ENCODE measurements around the gene WNK1. TPM values are rescaled to one million over a fixed set of nuclear protein-coding genes. Genes with fewer than 3 reads are reported as not detected.
A peak's percentile ranks its signal among the peaks of the same experiment; 100 is the strongest.
"Not testable (repeated sequence)": the region's sequence is repeated elsewhere in the genome, so short reads cannot be mapped to it uniquely, and the experiment has no call there.

Gene WNK1
- polyA plus RNA-seq, 10 donors = 57.4 to 88.3 (median 69.9) TPM

GRCh38 chr12:812950-813349, 60.6 kb downstream of the WNK1 start:
- DNase-seq = no peak

GRCh38 chr12:817456-817855, 65.1 kb downstream of the WNK1 start:
- not testable (repeated sequence) for DNase-seq

GRCh38 chr12:817941-818600, 65.7 kb downstream of the WNK1 start:
- no peak for DNase-seq

GRCh38 chr12:818733-819132, 66.4 kb downstream of the WNK1 start:
- no peak for DNase-seq

GRCh38 chr12:820336-820735, 68.0 kb downstream of the WNK1 start:
- no peak for DNase-seq

GRCh38 chr12:823028-823698, 70.8 kb downstream of the WNK1 start:
- DNase-seq = no peak

GRCh38 chr12:826331-826730, 74.0 kb downstream of the WNK1 start:
- peak in 1 of 3 donors; percentile 40 for DNase-seq

GRCh38 chr12:828726-829395, 76.5 kb downstream of the WNK1 start:
- no peak for DNase-seq

GRCh38 chr12:830111-830867, 77.9 kb downstream of the WNK1 start:
- no peak for DNase-seq

GRCh38 chr12:835754-836518, 83.6 kb downstream of the WNK1 start:
- DNase-seq = no peak

GRCh38 chr12:836952-837351, 84.6 kb downstream of the WNK1 start:
- no peak for DNase-seq

GRCh38 chr12:837548-837947, 85.2 kb downstream of the WNK1 start:
- DNase-seq = no peak

GRCh38 chr12:843609-844008, 91.2 kb downstream of the WNK1 start:
- no peak for DNase-seq

- DNase-seq = no peak
These were observed 94.0 kb downstream of the WNK1 start for GRCh38 chr12:846421-846820.

GRCh38 chr12:848173-848865, 95.9 kb downstream of the WNK1 start:
- no peak for DNase-seq

- no peak for DNase-seq
These were observed 96.6 kb downstream of the WNK1 start for GRCh38 chr12:848882-849527.

- DNase-seq = not testable (repeated sequence)
These were observed 97.5 kb downstream of the WNK1 start for GRCh38 chr12:849733-850437.

GRCh38 chr12:851343-851742, 99.0 kb downstream of the WNK1 start:
- peak in 1 of 3 donors; percentile 16 for DNase-seq

- no peak for DNase-seq
These were observed 99.5 kb downstream of the WNK1 start for GRCh38 chr12:851913-852312.

GRCh38 chr12:852864-853263, 100.5 kb downstream of the WNK1 start:
- DNase-seq = no peak

All from muscle of back (tissue), 11 donors.